PC-3 (cell line): ENCODE results near the gene CHAC1. TPM values are rescaled to one million over a fixed set of nuclear protein-coding genes. Genes with fewer than 3 reads are reported as not detected.
"Not testable (repeated sequence)": the region's sequence is repeated elsewhere in the genome, so short reads cannot be mapped to it uniquely, and the experiment has no call there.

Source experiments
- ATAC-seq: fragments of 200-7000 bp; cut with Tn5 transposase; 2 replicates; pipeline ENCODE4 v1.9.1; 2020; ENCODE audit warnings: mild to moderate bottlenecking, moderate library complexity
- BruUV-seq: library from RNA; stranded (reverse); fragments of 400-500 nt; replicated peaks from 2 replicates; lab custom pipeline; 2021; lab: Mats Ljungman, UMichigan
- CTCF ChIA-PET: fragments of 300-600 bp; sonication (Branson Sonifier 250); formaldehyde crosslinking; loops from one replicate; lab custom pipeline; 2022; ENCODE audit warnings: antibody characterized with exemption; lab: Charles Lee
- POLR2A ChIA-PET: fragments of 300-600 bp; sonication (Branson Sonifier 250); formaldehyde crosslinking; loops from one replicate; lab custom pipeline; 2022; ENCODE audit warnings: antibody characterized with exemption; ENCODE audit not compliant: unreplicated experiment; lab: Charles Lee
- DNase-seq: peaks from one replicate; pipeline ENCODE4 v3.0.0-alpha.2; 2015
- H2AFZ ChIP-seq: fragments of 300-600 bp; sonication (generic); 2 replicates; pipeline ENCODE4 v1.6.0; 2016; ENCODE audit warnings: antibody characterized with exemption, low read length
- H3F3A ChIP-seq: fragments of 300-600 bp; sonication (generic); one replicate; pipeline ENCODE4 v1.6.0; 2017; ENCODE audit warnings: antibody characterized with exemption, low read length, control low read depth, mild to moderate bottlenecking; ENCODE audit not compliant: unreplicated experiment
- H3K27ac ChIP-seq: fragments of 300-600 bp; sonication (generic); 2 replicates; pipeline ENCODE4 v1.5.1; 2016; ENCODE audit warnings: mild to moderate bottlenecking, low read length
- H3K27me3 ChIP-seq: fragments of 300-600 bp; sonication (generic); 2 replicates; pipeline ENCODE4 v1.6.1; 2016; ENCODE audit warnings: low read length, mixed read lengths
- H3K36me3 ChIP-seq: fragments of 300-600 bp; sonication (generic); 2 replicates; pipeline ENCODE4 v1.6.1; 2016; ENCODE audit warnings: low read depth, mixed run types, low read length, mixed read lengths
- H3K4me1 ChIP-seq: fragments of 300-600 bp; sonication (generic); 2 replicates; pipeline ENCODE4 v1.5.1; 2016; ENCODE audit warnings: low read length; ENCODE audit not compliant: insufficient read depth
- H3K4me2 ChIP-seq: fragments of 300-600 bp; sonication (generic); 2 replicates; pipeline ENCODE4 v1.6.0; 2016; ENCODE audit warnings: low read length
- H3K4me3 ChIP-seq: fragments of 300-600 bp; sonication (generic); 2 replicates; pipeline ENCODE4 v1.5.1; 2016; ENCODE audit warnings: mild to moderate bottlenecking, low read length, mixed read lengths
- H3K79me2 ChIP-seq: fragments of 300-600 bp; sonication (generic); 2 replicates; pipeline ENCODE4 v1.6.1; 2017; ENCODE audit warnings: low read length, mixed read lengths
- H3K9ac ChIP-seq: fragments of 300-600 bp; sonication (generic); 2 replicates; pipeline ENCODE4 v1.6.0; 2016; ENCODE audit warnings: mild to moderate bottlenecking, low read length
- H3K9me2 ChIP-seq: fragments of 300-600 bp; sonication (generic); replicated peaks from 2 replicates; pipeline ENCODE4 v1.6.1; 2016; ENCODE audit warnings: mixed run types, low read length, mixed read lengths
- H3K9me3 ChIP-seq: fragments of 300-600 bp; sonication (generic); 2 replicates; pipeline ENCODE4 v1.6.1; 2016; ENCODE audit warnings: low read length, mixed read lengths
- H4K20me1 ChIP-seq: fragments of 300-600 bp; sonication (generic); 2 replicates; pipeline ENCODE4 v1.6.1; 2016; ENCODE audit warnings: low read length, mixed read lengths
- EZH2 ChIP-seq: fragments of 300-600 bp; sonication (generic); IDR thresholded peaks from one replicate; pipeline ENCODE4 v1.6.1; 2017; ENCODE audit warnings: antibody characterized with exemption, mild to moderate bottlenecking, low read length; ENCODE audit not compliant: unreplicated experiment
- EZH2phosphoT487 ChIP-seq: fragments of 300-600 bp; sonication (generic); IDR thresholded peaks from 2 replicates; pipeline ENCODE4 v1.6.1; 2018; ENCODE audit warnings: mild to moderate bottlenecking, antibody characterized with exemption, low read length, borderline replicate concordance
- intact Hi-C: fragments of 100-400 bp; cut with micrococcal nuclease; formaldehyde crosslinking; loops from 2 replicates; pipeline ENCODE4 v1.9.0; 2023
- total RNA-seq: library from RNA; depleted of rRNA; stranded (reverse); fragments of >200 nt; gene quantifications from 2 replicates; pipeline ENCODE4 v1.2.3, GENCODE V29; 2014
- TF ChIP-seq, protein P1 (sequence below): fragments of 300-600 bp; sonication (generic); conservative IDR thresholded peaks from 2 replicates; pipeline ENCODE4 v1.5.1; 2017; ENCODE audit warnings: antibody characterized with exemption, low read depth, mild to moderate bottlenecking, low read length

The CHAC1 gene
- total RNA-seq, 1 experiment from 2014 or later: 13.3 TPM

DNA sequence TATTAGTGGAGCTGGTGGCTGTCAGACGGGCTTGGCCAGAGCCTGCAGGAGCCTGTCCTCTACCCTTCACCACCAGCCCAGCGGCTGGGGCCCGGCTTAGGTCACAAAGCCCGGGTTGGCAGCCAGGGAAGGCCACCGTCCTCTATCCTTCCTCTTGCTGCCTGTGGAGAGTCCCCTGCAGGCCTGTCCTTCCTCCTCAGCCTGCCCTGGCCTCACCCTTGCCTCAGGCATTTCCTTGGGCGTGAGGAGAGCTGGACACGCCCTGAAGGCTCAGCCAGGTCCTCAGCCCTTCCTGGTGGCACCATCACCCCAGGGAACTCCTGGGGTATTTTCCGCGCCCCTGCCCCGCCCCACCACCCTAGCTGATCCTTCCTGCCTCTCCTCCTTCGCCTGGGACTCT, 7.7 kb downstream of the CHAC1 start:
- POLR2A ChIA-PET: interaction anchor here (0.6 to 0.9 kb wide), 2 partner anchors 12 to 20 kb away, joined by 4 read pairs; no protein-coding TSS in a partner anchor
- H3K4me2 ChIP-seq: 0 out of 2 replicates have a peak overlapping the region, but pooled peaks have one; percentile 4

DNA sequence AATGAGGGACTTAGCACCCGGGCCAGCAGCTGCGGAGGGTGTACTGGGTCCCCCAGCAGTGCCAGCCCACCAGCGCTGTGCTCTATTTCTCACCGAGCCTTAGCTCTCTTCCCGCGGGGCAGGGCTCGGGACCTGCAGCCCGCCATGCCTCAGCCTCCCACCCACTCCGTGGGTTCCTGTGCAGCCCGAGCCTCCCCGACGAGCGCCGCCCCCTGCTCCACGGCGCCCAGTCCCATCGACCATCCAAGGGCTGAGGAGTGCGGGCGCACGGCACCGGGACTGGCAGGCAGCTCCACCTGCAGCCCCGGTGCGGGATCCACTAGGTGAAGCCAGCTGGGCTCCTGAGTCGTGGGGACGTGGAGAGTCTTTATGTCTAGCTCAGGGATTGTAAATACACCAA, 8.5 kb downstream of the CHAC1 start:
- H3K4me2 ChIP-seq, H3K4me3 ChIP-seq, DNase-seq, CTCF ChIA-PET, H3K9me2 ChIP-seq, H3K27ac ChIP-seq, ATAC-seq, H3K9ac ChIP-seq, H3K9me3 ChIP-seq, BruUV-seq, H4K20me1 ChIP-seq, H2AFZ ChIP-seq, H3F3A ChIP-seq, H3K36me3 ChIP-seq, intact Hi-C loops, H3K79me2 ChIP-seq, H3K27me3 ChIP-seq: not testable (repeated sequence)
- POLR2A ChIA-PET: interaction anchor here (1.0 kb wide), 1 partner anchor 10 kb away, joined by 5 read pairs; no protein-coding TSS in a partner anchor
- peaks cover 10% of the 10 kb centered on the region for H3K4me1 ChIP-seq

More for the DNA sequence above, 7.7 kb downstream of the CHAC1 start:
- DNase-seq (peak; percentile 65), ATAC-seq (peak; percentile 73)
- no peaks in the 10 kb centered on the region for H3K79me2 ChIP-seq
- H3K9ac ChIP-seq: no peak overlapping the region
- no peaks in the 10 kb centered on the region for H3K9me2 ChIP-seq
- TF ChIP-seq EZH2 (no peak), EZH2phosphoT487 (no peak)
- TF ChIP-seq, protein P1, sequence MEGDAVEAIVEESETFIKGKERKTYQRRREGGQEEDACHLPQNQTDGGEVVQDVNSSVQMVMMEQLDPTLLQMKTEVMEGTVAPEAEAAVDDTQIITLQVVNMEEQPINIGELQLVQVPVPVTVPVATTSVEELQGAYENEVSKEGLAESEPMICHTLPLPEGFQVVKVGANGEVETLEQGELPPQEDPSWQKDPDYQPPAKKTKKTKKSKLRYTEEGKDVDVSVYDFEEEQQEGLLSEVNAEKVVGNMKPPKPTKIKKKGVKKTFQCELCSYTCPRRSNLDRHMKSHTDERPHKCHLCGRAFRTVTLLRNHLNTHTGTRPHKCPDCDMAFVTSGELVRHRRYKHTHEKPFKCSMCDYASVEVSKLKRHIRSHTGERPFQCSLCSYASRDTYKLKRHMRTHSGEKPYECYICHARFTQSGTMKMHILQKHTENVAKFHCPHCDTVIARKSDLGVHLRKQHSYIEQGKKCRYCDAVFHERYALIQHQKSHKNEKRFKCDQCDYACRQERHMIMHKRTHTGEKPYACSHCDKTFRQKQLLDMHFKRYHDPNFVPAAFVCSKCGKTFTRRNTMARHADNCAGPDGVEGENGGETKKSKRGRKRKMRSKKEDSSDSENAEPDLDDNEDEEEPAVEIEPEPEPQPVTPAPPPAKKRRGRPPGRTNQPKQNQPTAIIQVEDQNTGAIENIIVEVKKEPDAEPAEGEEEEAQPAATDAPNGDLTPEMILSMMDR: no peak
- intact Hi-C loops: no loop called here
- H3K27ac ChIP-seq: peak overlapping the region; percentile 8; the same call in 1 of the 2 replicates
- H2AFZ ChIP-seq: peak overlapping the region; percentile 15; the same call in 1 of the 2 replicates
- H3F3A ChIP-seq: no peaks in the 10 kb centered on the region
- no peak overlapping the region for H3K4me3 ChIP-seq
- H4K20me1 ChIP-seq: no peaks in the 10 kb centered on the region
- no TSS peak for BruUV-seq
- peaks cover 10% of the 10 kb centered on the region for H3K4me1 ChIP-seq
- H3K36me3 ChIP-seq: no peaks in the 10 kb centered on the region
- no peaks in the 10 kb centered on the region for H3K9me3 ChIP-seq
- CTCF ChIA-PET: interaction anchor here (0.5 to 0.6 kb wide), 2 partner anchors 9 to 581 kb away, joined by 4 to 6 read pairs; no protein-coding TSS in a partner anchor
- H3K27me3 ChIP-seq: no peaks in the 10 kb centered on the region

DNA sequence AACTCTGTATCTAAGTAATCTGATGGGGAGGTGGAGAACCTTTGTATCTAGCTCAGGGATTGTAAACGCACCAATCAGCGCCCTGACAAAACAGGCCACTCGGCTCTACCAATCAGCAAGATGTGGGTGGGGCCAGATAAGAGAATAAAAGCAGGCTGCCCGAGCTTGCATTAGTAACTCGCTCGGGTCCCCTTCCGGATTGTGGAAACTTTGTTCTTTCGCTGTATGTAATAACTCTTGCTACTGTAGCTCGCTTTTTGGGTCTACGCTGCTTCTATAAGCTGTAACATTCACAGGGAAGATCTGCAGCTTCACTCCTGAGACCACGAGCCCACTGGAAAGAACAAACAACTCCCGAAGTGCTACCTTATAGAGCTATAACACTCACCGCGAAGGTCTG, 9.0 kb downstream of the CHAC1 start:
- H3K4me2 ChIP-seq, H3K79me2 ChIP-seq, H3K27me3 ChIP-seq, H3K36me3 ChIP-seq, H3F3A ChIP-seq, DNase-seq, CTCF ChIA-PET, H3K27ac ChIP-seq, BruUV-seq, H3K9me3 ChIP-seq, H3K9ac ChIP-seq, H3K9me2 ChIP-seq, ATAC-seq, H3K4me3 ChIP-seq, intact Hi-C loops, H2AFZ ChIP-seq, H4K20me1 ChIP-seq: not testable (repeated sequence)
- peaks cover 10% of the 10 kb centered on the region for H3K4me1 ChIP-seq
- POLR2A ChIA-PET: interaction anchor here (0.8 to 1.0 kb wide), 2 partner anchors 10 to 263 kb away, joined by 5 to 8 read pairs; no protein-coding TSS in a partner anchor
